ENCODE data around the gene CPN1.
"Not testable (repeated sequence)": the region's sequence is repeated elsewhere in the genome, so short reads cannot be mapped to it uniquely, and the experiment has no call there.

CPN1 gene

GRCh38 chr10:100020886-100021253, 60.8 kb downstream of the CPN1 start:
- no peak for DNase-seq

- DNase-seq = no peak
Observed at GRCh38 chr10:100020142-100020885, 61.4 kb downstream of the CPN1 start.

GRCh38 chr10:100019787-100020141, 61.9 kb downstream of the CPN1 start:
- DNase-seq = no peak

GRCh38 chr10:100014071-100014762, 67.5 kb downstream of the CPN1 start:
- DNase-seq = no peak

GRCh38 chr10:100013621-100014020, 68.0 kb downstream of the CPN1 start:
- DNase-seq = no peak

- not testable (repeated sequence) for DNase-seq
Observed at GRCh38 chr10:100011906-100012305, 69.8 kb downstream of the CPN1 start.

GRCh38 chr10:100009793-100010676, 71.6 kb downstream of the CPN1 start, which contains the start of gene DNMBP:
Gene DNMBP (minus strand): TSS chr10:100009947. CDS start chr10:99972124, 37,823 bp downstream.
- DNase-seq = peak; percentile 55

- no peak for DNase-seq
Observed at GRCh38 chr10:100009283-100009792, 72.3 kb downstream of the CPN1 start.

- no peak for DNase-seq
Observed at GRCh38 chr10:100008708-100009282, 72.9 kb downstream of the CPN1 start.

- DNase-seq = no peak
Observed at GRCh38 chr10:100008142-100008522, 73.5 kb downstream of the CPN1 start.

- DNase-seq = no peak
Observed at GRCh38 chr10:100007231-100008141, 74.2 kb downstream of the CPN1 start.

GRCh38 chr10:100006243-100006886, 75.3 kb downstream of the CPN1 start:
- no peak for DNase-seq

- no peak for DNase-seq
Observed at GRCh38 chr10:100004805-100005510, 76.7 kb downstream of the CPN1 start.

GRCh38 chr10:100000109-100000644, 81.5 kb downstream of the CPN1 start:
- no peak for DNase-seq

GRCh38 chr10:99999319-100000108, 82.2 kb downstream of the CPN1 start:
- DNase-seq = no peak

GRCh38 chr10:99998889-99999288, 82.8 kb downstream of the CPN1 start:
- DNase-seq = no peak

GRCh38 chr10:99996671-99997648, 84.7 kb downstream of the CPN1 start:
- no peak for DNase-seq

GRCh38 chr10:99995713-99996112, 86.0 kb downstream of the CPN1 start:
- DNase-seq = no peak

Data from NCI-H1048 (cell line).